CD8-positive, alpha-beta memory T cell (primary cell): ENCODE measurements around the gene C19orf25. TPM values are rescaled to one million over a fixed set of nuclear protein-coding genes. Genes with fewer than 3 reads are reported as not detected.
"Not testable (repeated sequence)": the region's sequence is repeated elsewhere in the genome, so short reads cannot be mapped to it uniquely, and the experiment has no call there.

Experiments
- CTCF ChIA-PET: fragments of 350-600 bp; sonication (Branson Sonifier 250); formaldehyde crosslinking; loops from one replicate; lab custom pipeline; 2021; ENCODE audit warnings: antibody characterized with exemption; lab: Charles Lee
- POLR2A ChIA-PET: fragments of 350-600 bp; sonication (Branson Sonifier 250); formaldehyde crosslinking; loops from one replicate; lab custom pipeline; 2021; ENCODE audit warnings: antibody characterized with exemption; lab: Charles Lee
- DNase-seq, 5 donors: peaks; one replicate each; pipeline versions ENCODE4 v3.0.0 to v3.0.0-alpha.2; 2020 to 2022; ENCODE audit warnings: mixed read lengths in 1 of 5
- H3K27ac ChIP-seq: one replicate; pipeline ENCODE4 v1.7.0; 2013; ENCODE audit warnings: low read depth, mild to moderate bottlenecking, low read length, moderate library complexity
- H3K27me3 ChIP-seq: 2 replicates; pipeline ENCODE4 v1.7.0; 2013; ENCODE audit warnings: low read length, mild to moderate bottlenecking; ENCODE audit not compliant: insufficient read depth, poor library complexity, severe bottlenecking
- H3K36me3 ChIP-seq: 2 replicates; pipeline ENCODE4 v1.7.0; 2013; ENCODE audit warnings: mild to moderate bottlenecking, low read length, moderate library complexity; ENCODE audit not compliant: insufficient read depth
- H3K4me1 ChIP-seq: 2 replicates; pipeline ENCODE4 v1.7.0; 2013; ENCODE audit warnings: mild to moderate bottlenecking, low read length, moderate library complexity; ENCODE audit not compliant: insufficient read depth
- H3K4me3 ChIP-seq: 2 replicates; pipeline ENCODE4 v1.7.0; 2013; ENCODE audit warnings: mild to moderate bottlenecking, low read length
- H3K9me3 ChIP-seq: 2 replicates; pipeline ENCODE4 v1.7.0; 2013; ENCODE audit warnings: mild to moderate bottlenecking, low read length
- H3K27ac Mint-ChIP-seq, 8 donors: one replicate each; pipeline ENCODE4 v1.8.0; 2020 to 2021; ENCODE audit warnings: mixed read lengths in 8 of 8, mild to moderate bottlenecking in 6 of 8, inconsistent platforms in 3 of 8, moderate library complexity in 3 of 8
- H3K27me3 Mint-ChIP-seq, 2 donors: one replicate each; pipeline ENCODE4 v1.8.0; 2020 to 2021; ENCODE audit warnings: mixed read lengths in 2 of 2, mild to moderate bottlenecking in 1 of 2, moderate library complexity in 1 of 2
- H3K36me3 Mint-ChIP-seq, 3 donors: one replicate each; pipeline ENCODE4 v1.8.0; 2020 to 2021; ENCODE audit warnings: mixed read lengths in 3 of 3, inconsistent platforms in 1 of 3, mild to moderate bottlenecking in 1 of 3
- H3K4me1 Mint-ChIP-seq, 3 donors: one replicate each; pipeline ENCODE4 v1.8.0; 2020 to 2021; ENCODE audit warnings: mixed read lengths in 3 of 3, inconsistent platforms in 1 of 3, mild to moderate bottlenecking in 1 of 3
- H3K4me3 Mint-ChIP-seq, 7 donors: one replicate each; pipeline ENCODE4 v1.8.0; 2020 to 2021; ENCODE audit warnings: mixed read lengths in 7 of 7, mild to moderate bottlenecking in 6 of 7, moderate library complexity in 4 of 7, inconsistent platforms in 2 of 7
- H3K9me3 Mint-ChIP-seq, 5 donors: one replicate each; pipeline ENCODE4 v1.8.0; 2020 to 2022; ENCODE audit warnings: mixed read lengths in 5 of 5, mild to moderate bottlenecking in 3 of 5, moderate library complexity in 2 of 5, inconsistent platforms in 1 of 5
- polyA plus RNA-seq: library from polyadenylated mRNA; unstranded; fragments of 300-500 nt; fragmentation: Illumina TruSeq; gene quantifications from one replicate; pipeline ENCODE4 v1.2.3, GENCODE V29; 2021
- total RNA-seq, 2 experiments: library from RNA; stranded (reverse); gene quantifications; one replicate each; pipeline ENCODE4 v1.2.3, GENCODE V29; 2021

C19orf25 gene
- total and polyA plus RNA-seq, 3 experiments from 2014 or later, result 36.9 to 56.7 (median 41.4) TPM

DNA sequence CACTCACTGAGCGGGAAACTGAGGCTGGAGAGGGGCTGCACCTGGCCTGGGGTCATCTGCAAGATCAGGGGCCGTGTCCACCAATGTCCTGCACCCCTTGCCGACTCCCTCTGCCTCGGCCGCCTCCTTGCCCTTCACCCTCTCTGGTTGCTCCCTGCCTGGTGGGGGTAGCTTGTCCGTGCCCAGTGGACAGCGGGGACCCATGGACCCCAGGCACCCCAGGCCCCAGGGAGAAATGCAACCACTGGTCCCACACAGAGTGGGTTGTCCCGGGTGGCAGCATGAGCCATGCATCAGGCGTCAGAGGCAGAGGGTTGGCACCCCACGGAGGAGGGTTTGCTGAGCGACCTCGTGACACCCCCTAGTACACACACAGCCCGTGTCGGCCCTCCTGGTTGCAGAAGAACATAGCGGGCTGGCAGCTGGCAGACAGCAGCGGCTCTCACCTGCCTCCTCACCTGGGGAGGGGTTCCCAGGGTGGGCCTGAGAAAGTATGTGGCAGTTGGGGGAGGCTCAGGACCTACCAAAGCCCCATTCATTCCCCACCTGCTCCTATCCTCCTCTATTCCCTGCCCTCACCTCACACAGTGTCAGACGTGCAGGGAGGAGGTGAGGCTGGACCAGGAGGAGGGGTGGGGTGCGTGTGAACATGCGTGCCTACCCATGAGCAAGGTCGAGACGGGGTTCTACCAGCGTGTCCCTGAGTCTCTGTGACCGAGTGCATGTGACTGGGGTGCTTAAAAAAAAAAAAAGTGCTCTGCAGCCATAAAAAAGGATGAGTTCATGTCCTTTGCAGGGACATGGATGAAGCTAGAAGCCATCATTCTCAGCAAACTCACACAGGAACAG lies 25.1 kb upstream of the C19orf25 start:
- H3K4me1 ChIP-seq, result peaks cover 16% of the 10 kb centered on the region
- Mint-ChIP-seq H3K9me3 (no peaks in the 10 kb centered on the region), H3K27ac (peak overlapping the region in 2 of 8 donors; percentile 71 to 76), H3K27me3 (peaks cover 16 to 33% of the 10 kb centered on the region in 2 donors), H3K36me3 (no peaks in the 10 kb centered on the region), H3K4me3 (no peak overlapping the region), H3K4me1 (peaks cover 6 to 16% (median 14%) of the 10 kb centered on the region in 3 donors)
- no peaks in the 10 kb centered on the region for H3K9me3 ChIP-seq
- no peak for DNase-seq
- H3K27me3 ChIP-seq, result peaks cover 9% of the 10 kb centered on the region
- ChIA-PET CTCF (interaction anchor here (0.6 kb wide), 1 partner anchor 14 kb away, joined by 3 read pairs; no protein-coding TSS in a partner anchor), POLR2A (interaction anchor here (0.7 kb wide), 1 partner anchor 26 kb away, joined by 3 read pairs; no protein-coding TSS in a partner anchor)
- no peak overlapping the region for H3K4me3 ChIP-seq
- H3K36me3 ChIP-seq, result no peaks in the 10 kb centered on the region
- no peak overlapping the region for H3K27ac ChIP-seq

DNA sequence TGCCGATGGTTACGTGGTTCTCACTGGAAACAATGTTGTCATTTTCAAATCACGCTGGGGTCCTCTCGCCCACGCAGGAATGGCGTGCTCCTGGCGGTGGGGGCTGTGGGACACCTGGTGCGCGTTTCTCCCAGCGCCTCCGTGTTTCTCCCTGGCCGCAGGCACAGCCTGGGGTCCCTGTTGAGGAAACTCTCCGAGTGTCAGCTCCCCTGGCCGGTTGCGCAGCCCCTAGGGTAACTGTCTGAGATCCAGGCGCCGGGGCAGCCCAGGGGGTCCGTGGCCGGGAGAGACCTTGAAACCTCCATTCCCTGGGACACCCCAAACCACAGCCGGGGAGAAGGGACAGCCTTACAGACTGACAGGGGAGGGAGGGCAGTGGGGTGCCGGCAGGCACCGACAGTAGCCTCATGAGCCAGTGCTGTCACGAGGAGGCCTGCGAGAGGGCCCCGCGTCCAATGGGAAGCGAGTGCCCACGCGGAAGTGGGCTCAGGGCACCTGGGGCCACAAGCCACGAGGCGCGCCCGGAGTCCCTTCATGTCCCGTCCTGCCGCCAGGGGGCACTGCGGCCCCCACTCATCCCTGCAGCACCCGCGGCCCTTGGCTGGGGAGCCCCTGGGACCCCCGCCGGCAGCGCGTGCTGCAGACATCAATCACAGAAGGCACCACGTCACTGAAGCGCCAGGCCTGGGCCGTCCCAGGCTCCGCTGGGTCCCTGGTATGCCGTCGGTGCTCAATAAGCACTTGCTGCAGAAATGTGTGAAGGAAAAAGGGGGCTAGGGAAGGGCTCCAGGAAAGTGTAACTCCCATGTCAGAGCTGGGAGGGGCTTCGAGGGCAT lies 24.3 kb upstream of the C19orf25 start:
- Histone ChIP-seq H3K4me1 (peaks cover 16% of the 10 kb centered on the region), H3K9me3 (no peaks in the 10 kb centered on the region), H3K27me3 (peaks cover 9% of the 10 kb centered on the region), H3K4me3 (no peak overlapping the region), H3K36me3 (no peaks in the 10 kb centered on the region), H3K27ac (no peak overlapping the region)
- POLR2A ChIA-PET, result no interaction called here
- peak overlapping the region in 2 of 8 donors; percentile 71 to 76 for H3K27ac Mint-ChIP-seq
- no peaks in the 10 kb centered on the region for H3K9me3 Mint-ChIP-seq
- H3K27me3 Mint-ChIP-seq, result peaks cover 13 to 29% of the 10 kb centered on the region in 2 donors
- no peak overlapping the region for H3K4me3 Mint-ChIP-seq
- peaks cover 6 to 13% (median 12%) of the 10 kb centered on the region in 3 donors for H3K4me1 Mint-ChIP-seq
- no peaks in the 10 kb centered on the region for H3K36me3 Mint-ChIP-seq
- DNase-seq, result peak; percentile 42 to 63 (median 51)
- CTCF ChIA-PET, result interaction anchor here (0.8 kb wide), 1 partner anchor 48 kb away, joined by 3 read pairs; no protein-coding TSS in a partner anchor

DNA sequence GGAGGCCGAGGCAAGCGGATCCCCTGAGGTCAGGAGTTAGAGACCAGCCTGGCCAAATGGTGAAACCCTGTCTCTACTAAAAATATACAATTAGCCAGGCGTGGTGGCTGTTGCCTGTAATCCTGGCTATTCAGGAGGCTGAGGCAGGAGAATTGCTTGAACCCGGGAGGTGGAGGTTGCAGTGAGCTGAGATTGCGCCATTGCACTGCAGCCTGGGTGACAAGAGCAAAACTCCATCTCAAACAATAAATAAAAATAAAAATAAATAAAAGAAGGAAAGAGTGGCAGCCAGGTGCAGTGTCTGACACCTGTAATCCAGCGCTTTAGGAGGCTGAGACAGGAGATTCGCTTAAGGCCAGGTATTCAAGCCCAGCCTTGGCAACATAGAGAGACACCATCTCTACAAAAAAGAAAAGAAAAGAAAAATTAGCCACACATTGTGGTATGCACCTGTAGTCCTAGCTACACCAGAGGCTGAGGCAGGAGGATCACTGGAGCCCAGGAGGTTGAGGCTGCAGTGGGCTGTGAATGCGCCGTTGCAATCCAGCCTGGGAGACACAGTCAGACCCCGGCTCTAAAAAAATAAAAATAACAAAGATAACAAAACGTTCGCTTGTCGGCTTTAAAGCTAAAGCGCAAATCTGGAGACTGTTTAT lies 23.5 kb upstream of the C19orf25 start:
- ChIA-PET CTCF (interaction anchor here (0.8 to 1.5 kb wide), 2 partner anchors 12 to 47 kb away, joined by 3 read pairs; no protein-coding TSS in a partner anchor), POLR2A (no interaction called here)
- Mint-ChIP-seq H3K4me1 (peaks cover 2 to 8% (median 8%) of the 10 kb centered on the region in 3 donors), H3K36me3 (no peaks in the 10 kb centered on the region), H3K9me3 (no peaks in the 10 kb centered on the region), H3K4me3 (no peak overlapping the region), H3K27me3 (peaks cover 12 to 26% of the 10 kb centered on the region in 2 donors), H3K27ac (no peak overlapping the region)
- Histone ChIP-seq H3K27me3 (peaks cover 9% of the 10 kb centered on the region), H3K27ac (no peak overlapping the region), H3K4me1 (peaks cover 14% of the 10 kb centered on the region), H3K36me3 (no peaks in the 10 kb centered on the region), H3K4me3 (no peak overlapping the region), H3K9me3 (no peaks in the 10 kb centered on the region)
- DNase-seq, result no peak

DNA sequence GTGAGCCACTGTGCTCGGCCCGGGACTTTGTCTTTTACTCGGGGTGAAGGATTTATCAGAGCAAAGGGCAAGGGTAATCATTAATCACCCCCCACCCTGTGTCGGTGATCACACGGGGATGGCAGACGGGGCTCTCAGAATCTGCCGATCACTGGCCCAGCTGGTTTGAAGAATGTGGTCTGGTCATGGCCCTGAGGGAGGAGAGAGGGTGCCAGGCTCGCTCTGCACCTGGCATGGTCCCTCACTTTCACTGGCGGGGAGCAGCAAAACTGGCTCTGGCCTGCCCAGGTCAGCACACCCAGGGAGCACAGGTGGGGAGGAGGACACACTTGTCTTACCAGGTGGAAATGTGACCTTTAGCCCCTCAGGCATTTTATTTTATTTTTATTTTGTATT lies 22.2 kb upstream of the C19orf25 start:
- H3K36me3 Mint-ChIP-seq, result no peaks in the 10 kb centered on the region
- POLR2A ChIA-PET, result no interaction called here
- H3K4me3 Mint-ChIP-seq, result no peak overlapping the region

DNA sequence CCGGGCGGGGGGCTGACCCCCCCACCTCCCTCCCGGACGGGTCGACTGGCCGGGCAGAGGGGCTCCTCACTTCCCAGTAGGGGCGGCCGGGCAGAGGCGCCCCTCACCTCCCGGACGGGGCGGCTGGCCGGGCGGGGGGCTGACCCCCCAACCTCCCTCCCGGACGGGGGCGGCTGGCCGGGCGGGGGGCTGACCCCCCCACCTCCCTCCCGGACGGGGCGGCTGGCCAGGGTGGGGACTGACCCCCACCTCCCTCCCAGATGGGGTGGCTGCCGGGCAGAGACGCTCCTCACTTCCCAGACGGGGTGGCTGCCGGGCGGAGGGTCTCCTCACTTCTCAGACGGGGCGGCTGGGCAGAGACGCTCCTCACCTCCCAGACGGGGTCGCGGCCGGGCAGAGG lies 20.2 kb upstream of the C19orf25 start:
- H3K4me3 ChIP-seq, H3K27ac Mint-ChIP-seq, POLR2A ChIA-PET, CTCF ChIA-PET, H3K9me3 ChIP-seq, H3K4me3 Mint-ChIP-seq, H3K4me1 ChIP-seq, H3K27ac ChIP-seq, H3K27me3 ChIP-seq, H3K36me3 Mint-ChIP-seq, H3K36me3 ChIP-seq, DNase-seq, H3K9me3 Mint-ChIP-seq, H3K4me1 Mint-ChIP-seq: not testable (repeated sequence)
- peaks cover 4 to 11% of the 10 kb centered on the region in 2 donors for H3K27me3 Mint-ChIP-seq

More for the DNA sequence above, 22.2 kb upstream of the C19orf25 start:
- peaks cover 0 to 6% (median 3%) of the 10 kb centered on the region in 3 donors for H3K4me1 Mint-ChIP-seq
- peaks cover 8% of the 10 kb centered on the region for H3K4me1 ChIP-seq
- no peaks in the 10 kb centered on the region for H3K36me3 ChIP-seq
- peaks cover 10 to 23% of the 10 kb centered on the region in 2 donors for H3K27me3 Mint-ChIP-seq
- no peak overlapping the region for H3K4me3 ChIP-seq
- H3K9me3 Mint-ChIP-seq, result no peaks in the 10 kb centered on the region
- no peak overlapping the region for H3K27ac Mint-ChIP-seq
- no peaks in the 10 kb centered on the region for H3K9me3 ChIP-seq
- H3K27ac ChIP-seq, result no peak overlapping the region
- peaks cover 9% of the 10 kb centered on the region for H3K27me3 ChIP-seq
- no peak for DNase-seq
- CTCF ChIA-PET, result interaction anchor here (1.5 kb wide), 1 partner anchor 13 kb away, joined by 3 read pairs; no protein-coding TSS in a partner anchor

DNA sequence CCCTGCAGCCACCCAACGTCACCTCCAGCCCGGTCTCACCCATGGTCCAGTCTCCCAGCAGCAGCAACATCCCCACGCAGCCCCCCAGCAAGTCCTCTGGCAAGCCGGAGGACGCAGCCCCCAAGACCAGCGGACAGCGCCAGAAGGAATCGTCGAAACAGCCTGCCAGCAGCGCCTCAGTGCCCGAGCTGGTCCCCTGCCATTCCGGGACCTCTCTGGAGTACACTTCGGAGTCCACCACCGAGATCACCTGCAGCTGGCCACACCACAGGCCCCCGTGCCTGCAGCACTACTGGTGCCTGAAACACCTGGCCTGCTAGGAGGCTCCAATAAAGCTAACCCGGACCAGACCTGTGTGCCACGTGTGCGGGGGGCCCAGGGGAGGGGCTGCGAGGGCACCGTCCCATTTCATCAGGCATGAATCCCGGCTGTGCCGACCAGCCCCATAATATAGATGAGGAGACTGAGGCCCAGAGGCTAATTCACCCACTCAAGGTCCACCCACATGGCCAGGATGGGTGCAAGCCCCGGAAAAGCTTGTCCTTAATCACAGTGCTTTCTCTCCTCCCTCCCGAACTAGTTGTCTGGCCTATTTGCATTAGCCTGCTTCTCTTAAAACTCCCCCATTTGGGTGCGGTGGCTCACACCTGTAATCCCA lies 18.7 kb upstream of the C19orf25 start:
- H3K36me3 Mint-ChIP-seq, result no peaks in the 10 kb centered on the region
- peaks cover 4 to 6% of the 10 kb centered on the region in 2 donors for H3K27me3 Mint-ChIP-seq
- peaks cover 0 to 2% (median 0%) of the 10 kb centered on the region in 3 donors for H3K4me1 Mint-ChIP-seq
- H3K4me3 Mint-ChIP-seq, result no peak overlapping the region
- H3K36me3 ChIP-seq, result no peaks in the 10 kb centered on the region
- POLR2A ChIA-PET, result interaction anchor here (0.6 kb wide), 1 partner anchor 170 kb away, joined by 5 read pairs; no protein-coding TSS in a partner anchor
- no peaks in the 10 kb centered on the region for H3K9me3 ChIP-seq
- no peak overlapping the region for H3K27ac ChIP-seq
- no peaks in the 10 kb centered on the region for H3K27me3 ChIP-seq
- CTCF ChIA-PET, result no interaction called here
- H3K9me3 Mint-ChIP-seq, result no peaks in the 10 kb centered on the region
- H3K27ac Mint-ChIP-seq, result no peak overlapping the region
- DNase-seq, result no peak
- no peaks in the 10 kb centered on the region for H3K4me1 ChIP-seq
- H3K4me3 ChIP-seq, result no peak overlapping the region
